GM06990 (cell line): Measurements from ENCODE around the gene MGAT5.

Experiments used
- DNase-seq: peaks from one replicate; pipeline ENCODE4 v3.0.0-alpha.2; 2011; ENCODE audit not compliant: insufficient read length; ENCODE audit errors: extremely low read depth
- H3K27me3 ChIP-seq: replicated peaks from 2 replicates; pipeline ENCODE4 v1.6.0; 2011; ENCODE audit warnings: low read length; ENCODE audit not compliant: control insufficient read depth, insufficient read depth
- H3K36me3 ChIP-seq: 2 replicates; pipeline ENCODE4 v1.5.1; 2011; ENCODE audit warnings: low read length; ENCODE audit not compliant: control insufficient read depth, insufficient read depth
- H3K4me3 ChIP-seq: replicated peaks from 2 replicates; pipeline ENCODE4 v1.5.1; 2011; ENCODE audit warnings: low read depth, mild to moderate bottlenecking, control low read depth, low read length
- CTCF ChIP-seq: IDR thresholded peaks from 2 replicates; pipeline ENCODE4 v1.5.1; 2011; ENCODE audit warnings: low read length, control low read depth, mild to moderate bottlenecking, inconsistent platforms; ENCODE audit not compliant: insufficient read depth, poor library complexity, severe bottlenecking

The MGAT5 gene

GRCh38 chr2:134279417-134279816 lies 25.5 kb downstream of the MGAT5 start:
- no peak for TF ChIP-seq CTCF

GRCh38 chr2:134280231-134280630 lies 26.4 kb downstream of the MGAT5 start:
- TF ChIP-seq CTCF, result no peak
- Histone ChIP-seq H3K4me3 (no peak overlapping the region), H3K27me3 (no peaks in the 10 kb centered on the region), H3K36me3 (no peaks in the 10 kb centered on the region)
- no peak for DNase-seq

More at GRCh38 chr2:134279417-134279816, 25.5 kb downstream of the MGAT5 start:
- no peaks in the 10 kb centered on the region for H3K36me3 ChIP-seq
- H3K27me3 ChIP-seq, result no peaks in the 10 kb centered on the region
- DNase-seq, result no peak
- H3K4me3 ChIP-seq, result no peak overlapping the region

- Histone ChIP-seq H3K27me3 (no peaks in the 10 kb centered on the region), H3K36me3 (no peaks in the 10 kb centered on the region), H3K4me3 (no peak overlapping the region)
- no peak for DNase-seq
- no peak for TF ChIP-seq CTCF
Observed at GRCh38 chr2:134280726-134281125, 26.9 kb downstream of the MGAT5 start.

GRCh38 chr2:134281815-134282419 lies 28.0 kb downstream of the MGAT5 start:
- Histone ChIP-seq H3K27me3 (no peaks in the 10 kb centered on the region), H3K36me3 (no peaks in the 10 kb centered on the region), H3K4me3 (peak overlapping the region; percentile 2; the same call in 1 of the 2 replicates)
- no peak for TF ChIP-seq CTCF
- DNase-seq, result no peak

- H3K27me3 ChIP-seq, result no peaks in the 10 kb centered on the region
- DNase-seq, result peak; percentile 72
- no peak overlapping the region; the same call in 1 of the 2 replicates for H3K4me3 ChIP-seq
- TF ChIP-seq CTCF, result no peak
- no peaks in the 10 kb centered on the region for H3K36me3 ChIP-seq
Observed at GRCh38 chr2:134282629-134283400, 28.9 kb downstream of the MGAT5 start.

DNA sequence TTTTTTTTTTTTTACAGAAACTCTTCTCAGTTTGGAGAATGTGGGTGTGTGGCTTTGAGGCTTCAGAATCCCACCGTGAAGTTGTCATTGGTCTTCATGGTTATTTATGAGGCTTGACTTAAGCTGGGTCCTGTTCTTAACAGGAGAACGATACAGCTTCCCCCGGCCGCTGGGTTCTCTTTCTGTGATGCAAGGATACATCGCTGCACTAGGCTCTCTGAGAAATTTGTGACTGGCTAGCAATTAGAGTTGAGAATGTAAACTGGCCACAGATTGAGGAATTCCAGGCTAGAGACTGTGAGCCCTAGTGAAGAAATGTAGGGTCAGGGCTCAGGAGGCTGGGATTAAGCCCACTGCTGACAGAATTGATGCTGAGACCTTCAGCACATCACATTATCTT lies 29.8 kb downstream of the MGAT5 start:
- H3K4me3 ChIP-seq, result no peak overlapping the region
- H3K27me3 ChIP-seq, result no peaks in the 10 kb centered on the region
- TF ChIP-seq CTCF, result no peak
- DNase-seq, result no peak
- no peaks in the 10 kb centered on the region for H3K36me3 ChIP-seq
